Endodermal cell (in vitro differentiated cells): ENCODE results near the gene PLXNB3. TPM values are rescaled to one million over a fixed set of nuclear protein-coding genes. Genes with fewer than 3 reads are reported as not detected.

Experiments used
- DNase-seq: peaks from one replicate; pipeline ENCODE4 v3.0.0-alpha.2; 2017
- H3K27ac ChIP-seq: 2 replicates; pipeline ENCODE4 v1.5.1; 2013; ENCODE audit warnings: mild to moderate bottlenecking, low read depth, low read length, moderate library complexity
- H3K27me3 ChIP-seq: 2 replicates; pipeline ENCODE4 v1.6.1; 2013; ENCODE audit warnings: mild to moderate bottlenecking, low read length, moderate library complexity; ENCODE audit not compliant: insufficient read depth, control insufficient read depth, poor library complexity, severe bottlenecking
- H3K36me3 ChIP-seq: 2 replicates; pipeline ENCODE4 v1.7.0; 2013; ENCODE audit warnings: mild to moderate bottlenecking, low read length, moderate library complexity; ENCODE audit not compliant: control insufficient read depth, insufficient read depth
- H3K4me1 ChIP-seq: one replicate; pipeline ENCODE4 v1.7.0; 2013; ENCODE audit warnings: low read length; ENCODE audit not compliant: control insufficient read depth, insufficient read depth
- H3K4me3 ChIP-seq: 2 replicates; pipeline ENCODE4 v1.5.1; 2013; ENCODE audit warnings: mild to moderate bottlenecking, low read length, moderate library complexity
- H3K9ac ChIP-seq: 2 replicates; pipeline ENCODE4 v1.6.1; 2013; ENCODE audit warnings: mild to moderate bottlenecking, low read length, moderate library complexity; ENCODE audit not compliant: poor library complexity, severe bottlenecking; ENCODE audit errors: extremely low read depth
- H3K9me3 ChIP-seq: 2 replicates; pipeline ENCODE4 v1.6.1; 2013; ENCODE audit warnings: mild to moderate bottlenecking, low read length, moderate library complexity; ENCODE audit not compliant: control insufficient read depth
- H3K27ac Mint-ChIP-seq: 2 replicates; pipeline ENCODE4 v1.8.0; 2020; ENCODE audit warnings: mixed read lengths
- H3K27me3 Mint-ChIP-seq: 2 replicates; pipeline ENCODE4 v1.8.0; 2021; ENCODE audit warnings: mild to moderate bottlenecking, mixed read lengths; ENCODE audit not compliant: insufficient read depth
- H3K36me3 Mint-ChIP-seq: 2 replicates; pipeline ENCODE4 v1.8.0; 2020; ENCODE audit warnings: low read depth, mixed read lengths
- H3K4me1 Mint-ChIP-seq: 2 replicates; pipeline ENCODE4 v1.8.0; 2020; ENCODE audit warnings: mixed read lengths
- H3K4me3 Mint-ChIP-seq: 2 replicates; pipeline ENCODE4 v1.8.0; 2020; ENCODE audit warnings: mild to moderate bottlenecking, moderate library complexity, mixed read lengths
- H3K9me3 Mint-ChIP-seq: 2 replicates; pipeline ENCODE4 v1.8.0; 2020; ENCODE audit warnings: mild to moderate bottlenecking, mixed read lengths
- CTCF ChIP-seq: fragments of 200-600 bp; sonication (generic); conservative IDR thresholded peaks from 2 replicates; pipeline ENCODE4 v1.5.0; 2021; ENCODE audit warnings: antibody characterized with exemption, mild to moderate bottlenecking
- WGBS, 2 experiments: methylation state at CpG; one replicate each; pipeline versions ENCODE4 v1.1.5 to v1.1.7; 2013; ENCODE audit warnings: missing lambda C conversion rate in 2 of 2, mixed read lengths in 1 of 2; ENCODE audit not compliant: insufficient coverage in 1 of 2, insufficient read length in 1 of 2; 5-methylcytosine and 5-hydroxymethylcytosine counted together
- total RNA-seq, 2 donors: library from RNA; stranded (reverse); fragmentation: NEBNext Ultra II Directional in 1 of 2; extraction: Animal tissue kit (Norgen Biotek cat#: 25700) in 1 of 2; gene quantifications; 2 replicates in 1 of 2; 3 replicates in 1 of 2; pipeline ENCODE4 v1.2.1, GENCODE V29; 2021

The PLXNB3 gene
- total RNA-seq, 2 donors from 2014 or later = 1.1 TPM

- Histone ChIP-seq H3K27me3 (no peaks in the 10 kb centered on the region), H3K9me3 (no peaks in the 10 kb centered on the region), H3K36me3 (no peaks in the 10 kb centered on the region), H3K4me1 (no peaks in the 10 kb centered on the region), H3K4me3 (no peak overlapping the region), H3K9ac (no peak overlapping the region), H3K27ac (no peak overlapping the region)
- WGBS, 2 experiments = 94 to 97% methylated on average over 5 to 42 of the region's 42 CpGs
- no peak for TF ChIP-seq CTCF
- Mint-ChIP-seq H3K4me1 (no peaks in the 10 kb centered on the region), H3K36me3 (no peaks in the 10 kb centered on the region), H3K27me3 (no peaks in the 10 kb centered on the region), H3K9me3 (peaks cover 37% of the 10 kb centered on the region), H3K4me3 (no peak overlapping the region), H3K27ac (no peak overlapping the region)
- DNase-seq = no peak
These were observed 11.5 kb downstream of the PLXNB3 start for GRCh38 chrX:153775293-153776119.

- no peaks in the 10 kb centered on the region for H3K36me3 Mint-ChIP-seq
- H3K4me1 Mint-ChIP-seq = no peaks in the 10 kb centered on the region
- no peak overlapping the region for H3K4me3 Mint-ChIP-seq
- Histone ChIP-seq H3K4me1 (no peaks in the 10 kb centered on the region), H3K4me3 (no peak overlapping the region), H3K36me3 (no peaks in the 10 kb centered on the region), H3K9me3 (no peaks in the 10 kb centered on the region), H3K27ac (no peak overlapping the region), H3K9ac (no peak overlapping the region), H3K27me3 (no peaks in the 10 kb centered on the region)
- no peak for TF ChIP-seq CTCF
- peaks cover 39% of the 10 kb centered on the region for H3K9me3 Mint-ChIP-seq
- DNase-seq = no peak
- H3K27me3 Mint-ChIP-seq = no peaks in the 10 kb centered on the region
- 97% methylated on average over 8 of the region's 20 CpGs; no CpG with 5 or more reads in 1 of the 2 experiments for WGBS, 2 experiments
- no peak overlapping the region for H3K27ac Mint-ChIP-seq
These were observed 12.1 kb downstream of the PLXNB3 start for GRCh38 chrX:153776120-153776599.

GRCh38 chrX:153776611-153777045 lies 12.6 kb downstream of the PLXNB3 start:
- H3K4me3 Mint-ChIP-seq = no peak overlapping the region
- no peaks in the 10 kb centered on the region for H3K27me3 ChIP-seq
- no peak overlapping the region for H3K27ac Mint-ChIP-seq
- no peaks in the 10 kb centered on the region for H3K4me1 ChIP-seq
- H3K36me3 Mint-ChIP-seq = no peaks in the 10 kb centered on the region
- H3K9ac ChIP-seq = no peak overlapping the region
- H3K9me3 Mint-ChIP-seq = peaks cover 41% of the 10 kb centered on the region
- H3K9me3 ChIP-seq = no peaks in the 10 kb centered on the region
- no peak for TF ChIP-seq CTCF
- no peak overlapping the region for H3K4me3 ChIP-seq
- H3K27ac ChIP-seq = no peak overlapping the region
- H3K27me3 Mint-ChIP-seq = no peaks in the 10 kb centered on the region
- DNase-seq = no peak
- H3K4me1 Mint-ChIP-seq = no peaks in the 10 kb centered on the region
- H3K36me3 ChIP-seq = no peaks in the 10 kb centered on the region
- 98% methylated on average over 9 of the region's 22 CpGs; no CpG with 5 or more reads in 1 of the 2 experiments for WGBS, 2 experiments
